Measurements from ENCODE around the gene RABEP1. TPM values are rescaled to one million over a fixed set of nuclear protein-coding genes. Genes with fewer than 3 reads are reported as not detected.

RABEP1 gene
- total RNA-seq, 1 experiment from 2014 or later: 53.0 TPM

- no peak overlapping the region for H3K27ac ChIP-seq
- POLR2A ChIA-PET (ENCODE audit: unreplicated experiment): no interaction called here
These were observed 646 bp downstream of the RABEP1 start for GRCh38 chr17:5282642-5283217.

GRCh38 chr17:5283571-5284315, 1.7 kb downstream of the RABEP1 start:
- ChIA-PET CTCF (no interaction called here), POLR2A (ENCODE audit: unreplicated experiment) (interaction anchor here (0.6 to 0.7 kb wide), 2 partner anchors 135 to 311 kb away, joined by 3 to 6 read pairs; partner anchors contain the start of gene NUP88)
- H3K79me2 ChIP-seq (ENCODE audit: low read depth): peaks cover 57% of the 10 kb centered on the region
- DNase-seq: peak; percentile 46 to 55
- no peaks in the 10 kb centered on the region for H3K9me3 ChIP-seq (ENCODE audit: insufficient read depth, low read depth)
- no peaks in the 10 kb centered on the region for H3K27me3 ChIP-seq (ENCODE audit: insufficient read depth, low read depth)
- H3K27ac ChIP-seq: peak overlapping the region; percentile 20; the same call in 1 of the 2 replicates
- H3K9me2 ChIP-seq (ENCODE audit: insufficient read depth): no peaks in the 10 kb centered on the region
- intact Hi-C loops (cut with micrococcal nuclease; ENCODE audit: unreplicated experiment): loop anchor here (2.0 to 5.0 kb wide), 2 partner anchors 23 to 204 kb away; partner anchors contain the start of genes DERL2 and MIS12
- peaks cover 27% of the 10 kb centered on the region; the same call in 1 of the 2 replicates for H4K20me1 ChIP-seq (ENCODE audit: insufficient read depth)
- H3K4me2 ChIP-seq: peak overlapping the region; percentile 86
- BruUV-seq (replicated peaks): TSS peak; percentile 38
- peaks cover 16% of the 10 kb centered on the region for H3K4me1 ChIP-seq (replicated peaks; ENCODE audit: insufficient read depth)
- peaks cover 21% of the 10 kb centered on the region; the same call in 1 of the 2 replicates for H3F3A ChIP-seq (ENCODE audit: insufficient read depth, low read depth)
- H3K4me3 ChIP-seq: peak overlapping the region; percentile 69
- no peak overlapping the region for H2AFZ ChIP-seq
- no peaks in the 10 kb centered on the region for H3K36me3 ChIP-seq (ENCODE audit: low read depth)
- TF ChIP-seq EZH2 (IDR thresholded peaks at IDR 0.05; ENCODE audit: low read depth): no peak

More at GRCh38 chr17:5282642-5283217, 646 bp downstream of the RABEP1 start:
- Histone ChIP-seq H3K4me2 (peak overlapping the region; percentile 86), H3K4me3 (peak overlapping the region; percentile 69), H3K9me2 (ENCODE audit: insufficient read depth) (no peaks in the 10 kb centered on the region), H4K20me1 (ENCODE audit: insufficient read depth) (peaks cover 24% of the 10 kb centered on the region; the same call in 1 of the 2 replicates), H3K79me2 (ENCODE audit: low read depth) (peaks cover 48% of the 10 kb centered on the region), H3K4me1 (replicated peaks; ENCODE audit: insufficient read depth) (peaks cover 16% of the 10 kb centered on the region), H3K9me3 (ENCODE audit: insufficient read depth, low read depth) (no peaks in the 10 kb centered on the region), H3K27me3 (ENCODE audit: insufficient read depth, low read depth) (no peaks in the 10 kb centered on the region), H3K36me3 (ENCODE audit: low read depth) (no peaks in the 10 kb centered on the region), H2AFZ (peak overlapping the region; percentile 78), H3F3A (ENCODE audit: insufficient read depth, low read depth) (peaks cover 21% of the 10 kb centered on the region; the same call in 1 of the 2 replicates)
- intact Hi-C loops (cut with micrococcal nuclease; ENCODE audit: unreplicated experiment): loop anchor here (2.0 to 5.0 kb wide), 2 partner anchors 22 to 205 kb away; partner anchors contain the start of genes DERL2 and MIS12
- CTCF ChIA-PET: no interaction called here
- BruUV-seq (replicated peaks): no TSS peak
- DNase-seq: no peak
- no peak for TF ChIP-seq EZH2 (IDR thresholded peaks at IDR 0.05; ENCODE audit: low read depth)
- TF ChIP-seq CTCF (conservative IDR thresholded peaks at IDR 0.05): no peak

GRCh38 chr17:5284681-5285080, 2.6 kb downstream of the RABEP1 start:
- Histone ChIP-seq H3K9me3 (ENCODE audit: insufficient read depth, low read depth) (no peaks in the 10 kb centered on the region), H3K4me2 (peak overlapping the region; percentile 86; the same call in 1 of the 2 replicates), H3K36me3 (ENCODE audit: low read depth) (no peaks in the 10 kb centered on the region), H3F3A (ENCODE audit: insufficient read depth, low read depth) (peaks cover 21% of the 10 kb centered on the region; the same call in 1 of the 2 replicates), H3K79me2 (ENCODE audit: low read depth) (peaks cover 65% of the 10 kb centered on the region), H3K27ac (no peak overlapping the region), H2AFZ (no peak overlapping the region), H3K4me1 (replicated peaks; ENCODE audit: insufficient read depth) (peaks cover 16% of the 10 kb centered on the region), H3K4me3 (no peak overlapping the region), H4K20me1 (ENCODE audit: insufficient read depth) (peaks cover 31% of the 10 kb centered on the region), H3K9me2 (ENCODE audit: insufficient read depth) (no peaks in the 10 kb centered on the region), H3K27me3 (ENCODE audit: insufficient read depth, low read depth) (no peaks in the 10 kb centered on the region)
- ChIA-PET CTCF (no interaction called here), POLR2A (ENCODE audit: unreplicated experiment) (interaction anchor here (0.6 kb wide), 1 partner anchor 311 kb away, joined by 6 read pairs; no protein-coding TSS in a partner anchor)
- no peak for DNase-seq
- TF ChIP-seq CTCF (conservative IDR thresholded peaks at IDR 0.05) (no peak), EZH2 (IDR thresholded peaks at IDR 0.05; ENCODE audit: low read depth) (no peak)
- no TSS peak for BruUV-seq (replicated peaks)
- intact Hi-C loops (cut with micrococcal nuclease; ENCODE audit: unreplicated experiment): loop anchor here (5.0 kb wide), 1 partner anchor 203 kb away; the partner anchor contains the start of genes DERL2 and MIS12
